Measurements from ENCODE around the gene FLOT1. TPM values are rescaled to one million over a fixed set of nuclear protein-coding genes. Genes with fewer than 3 reads are reported as not detected.
"Not testable (repeated sequence)": the region's sequence is repeated elsewhere in the genome, so short reads cannot be mapped to it uniquely, and the experiment has no call there.

FLOT1 gene
- total and polyA plus RNA-seq, 5 experiments from 2014 or later, result 74.1 to 98.4 (median 78.4) TPM

GRCh38 chr6:30717845-30718720 lies 24.4 kb downstream of the FLOT1 start:
- Mint-ChIP-seq H3K4me1 (peaks cover 36 to 60% (median 57%) of the 10 kb centered on the region in 4 donors), H3K27ac (peak overlapping the region; percentile 97 to 100 (median 99))

DNA sequence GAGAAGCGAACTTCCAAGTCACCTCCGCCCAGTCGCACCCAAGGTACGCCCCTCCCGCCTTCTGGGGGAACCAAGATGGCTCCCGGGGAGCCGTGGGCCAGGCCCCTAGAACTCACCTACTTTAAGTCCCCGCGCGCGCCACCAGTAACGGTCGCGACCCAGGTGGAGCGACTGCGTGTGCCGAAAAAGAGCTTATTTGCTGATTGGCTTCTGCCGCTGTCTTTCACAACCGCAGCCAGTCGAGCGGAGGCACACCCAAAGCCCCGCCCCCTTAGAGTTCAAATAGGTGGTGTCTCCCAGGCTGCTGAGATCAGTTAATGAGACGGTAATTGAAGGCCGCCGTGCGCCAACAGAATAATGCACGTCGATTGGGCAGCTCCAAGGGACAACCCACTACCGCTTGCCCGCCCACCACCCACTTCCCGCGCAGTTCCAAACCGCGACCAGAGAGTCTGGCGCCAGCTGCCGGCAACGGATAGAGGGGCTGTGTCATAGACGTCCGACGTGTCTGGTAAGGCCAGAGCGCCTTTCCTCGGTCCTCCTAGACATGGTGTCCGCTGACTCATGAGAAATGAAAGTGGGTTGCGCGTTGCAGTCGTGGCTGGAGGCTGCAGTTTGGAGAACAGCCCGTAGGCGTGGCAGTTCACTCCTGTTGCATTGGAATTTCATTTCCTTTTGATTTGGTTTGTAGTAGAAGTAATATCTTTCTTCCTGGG lies 25.2 kb downstream of the FLOT1 start, which contains the start of gene MDC1:
TSS of gene MDC1 (minus strand) at position 153 of the 716 bp plus-strand sequence. CDS start 2,106 bp downstream, outside the sequence.
- peaks cover 33 to 59% (median 57%) of the 10 kb centered on the region in 4 donors for H3K4me1 Mint-ChIP-seq
- DNase-seq, result peak; percentile 91 to 100 (median 98)
- peaks cover 0 to 35% (median 19%) of the 10 kb centered on the region in 3 donors for H3K36me3 Mint-ChIP-seq
- H3K9me3 Mint-ChIP-seq, result no peaks in the 10 kb centered on the region
- H3K27ac Mint-ChIP-seq, result peak within 1 kb of the TSS; percentile 97 to 100 (median 99)
- POLR2A ChIA-PET, result interaction anchor here (0.5 to 14.3 kb wide), 26 partner anchors 12 to 651 kb away, joined by 3 to 594 read pairs (median 4); partner anchors contain the start of genes ABCF1, DHX16, GNL1 and MRPS18B
- peak; percentile 75 to 80 for ATAC-seq
- peak within 1 kb of the TSS; percentile 87 to 99 (median 97) for H3K4me3 Mint-ChIP-seq
- H3K27me3 Mint-ChIP-seq, result no peaks in the 10 kb centered on the region

More at GRCh38 chr6:30717845-30718720, 24.4 kb downstream of the FLOT1 start:
- POLR2A ChIA-PET, result interaction anchor here (0.5 to 14.3 kb wide), 22 partner anchors 12 to 376 kb away, joined by 3 to 594 read pairs (median 5); partner anchors contain the start of genes ABCF1, DHX16, GNL1 and MRPS18B
- not testable (repeated sequence) for DNase-seq, ATAC-seq, H3K27me3 Mint-ChIP-seq, H3K9me3 Mint-ChIP-seq
- Mint-ChIP-seq H3K36me3 (peaks cover 0 to 35% (median 17%) of the 10 kb centered on the region in 3 donors), H3K4me3 (peak overlapping the region; percentile 87 to 99 (median 97))

GRCh38 chr6:30716879-30717128 lies 25.7 kb downstream of the FLOT1 start:
- no peaks in the 10 kb centered on the region for H3K27me3 Mint-ChIP-seq
- H3K9me3 Mint-ChIP-seq, result no peaks in the 10 kb centered on the region
- peak overlapping the region; percentile 97 to 100 (median 99) for H3K27ac Mint-ChIP-seq
- POLR2A ChIA-PET, result interaction anchor here (0.6 to 14.3 kb wide), 22 partner anchors 11 to 650 kb away, joined by 3 to 594 read pairs (median 5); partner anchors contain the start of genes ABCF1, DHX16, GNL1 and MRPS18B
- DNase-seq, result no peak
- peaks cover 35 to 59% (median 57%) of the 10 kb centered on the region in 4 donors for H3K4me1 Mint-ChIP-seq
- peaks cover 0 to 40% (median 24%) of the 10 kb centered on the region in 3 donors for H3K36me3 Mint-ChIP-seq
- peak overlapping the region; percentile 87 to 99 (median 97) for H3K4me3 Mint-ChIP-seq
- no peak for ATAC-seq

GRCh38 chr6:30714263-30714662 lies 28.2 kb downstream of the FLOT1 start:
- peaks cover 30 to 52% (median 48%) of the 10 kb centered on the region in 4 donors for H3K4me1 Mint-ChIP-seq
- no peak overlapping the region for H3K27ac Mint-ChIP-seq

GRCh38 chr6:30712441-30712945 lies 30.0 kb downstream of the FLOT1 start:
- Mint-ChIP-seq H3K27ac (peak overlapping the region in 3 of 10 donors; percentile 56 to 83 (median 70)), H3K4me1 (peaks cover 32 to 43% (median 39%) of the 10 kb centered on the region in 4 donors)
- POLR2A ChIA-PET, result interaction anchor here (1.0 to 14.3 kb wide), 5 partner anchors 9 to 88 kb away, joined by 3 to 594 read pairs (median 4); partner anchors contain the start of gene DHX16

More at GRCh38 chr6:30714263-30714662, 28.2 kb downstream of the FLOT1 start:
- Mint-ChIP-seq H3K9me3 (no peaks in the 10 kb centered on the region), H3K36me3 (peaks cover 0 to 54% (median 24%) of the 10 kb centered on the region in 3 donors), H3K27me3 (no peaks in the 10 kb centered on the region), H3K4me3 (no peak overlapping the region)
- DNase-seq, result no peak
- POLR2A ChIA-PET, result interaction anchor here (14.3 kb wide), 1 partner anchor 36 kb away, joined by 594 read pairs; the partner anchor contains the start of gene DHX16
- no peak for ATAC-seq

GRCh38 chr6:30711758-30712380 lies 30.6 kb downstream of the FLOT1 start:
- Mint-ChIP-seq H3K4me3 (peak overlapping the region in 3 of 10 donors; percentile 26 to 36 (median 34)), H3K36me3 (peaks cover 6 to 72% (median 28%) of the 10 kb centered on the region in 3 donors), H3K4me1 (peaks cover 31 to 37% (median 33%) of the 10 kb centered on the region in 4 donors), H3K27me3 (no peaks in the 10 kb centered on the region), H3K9me3 (no peaks in the 10 kb centered on the region), H3K27ac (peak overlapping the region in 6 of 10 donors; percentile 26 to 83 (median 60))
- DNase-seq, result no peak
- ATAC-seq, result no peak
- POLR2A ChIA-PET, result interaction anchor here (0.6 to 14.3 kb wide), 6 partner anchors 8 to 89 kb away, joined by 3 to 594 read pairs (median 4); partner anchors contain the start of gene DHX16

More at GRCh38 chr6:30712441-30712945, 30.0 kb downstream of the FLOT1 start:
- Mint-ChIP-seq H3K4me3 (peak overlapping the region in 1 of 10 donors; percentile 34), H3K36me3 (peaks cover 6 to 66% (median 25%) of the 10 kb centered on the region in 3 donors), H3K9me3 (no peaks in the 10 kb centered on the region), H3K27me3 (no peaks in the 10 kb centered on the region)
- ATAC-seq, result no peak
- DNase-seq, result no peak

DNA sequence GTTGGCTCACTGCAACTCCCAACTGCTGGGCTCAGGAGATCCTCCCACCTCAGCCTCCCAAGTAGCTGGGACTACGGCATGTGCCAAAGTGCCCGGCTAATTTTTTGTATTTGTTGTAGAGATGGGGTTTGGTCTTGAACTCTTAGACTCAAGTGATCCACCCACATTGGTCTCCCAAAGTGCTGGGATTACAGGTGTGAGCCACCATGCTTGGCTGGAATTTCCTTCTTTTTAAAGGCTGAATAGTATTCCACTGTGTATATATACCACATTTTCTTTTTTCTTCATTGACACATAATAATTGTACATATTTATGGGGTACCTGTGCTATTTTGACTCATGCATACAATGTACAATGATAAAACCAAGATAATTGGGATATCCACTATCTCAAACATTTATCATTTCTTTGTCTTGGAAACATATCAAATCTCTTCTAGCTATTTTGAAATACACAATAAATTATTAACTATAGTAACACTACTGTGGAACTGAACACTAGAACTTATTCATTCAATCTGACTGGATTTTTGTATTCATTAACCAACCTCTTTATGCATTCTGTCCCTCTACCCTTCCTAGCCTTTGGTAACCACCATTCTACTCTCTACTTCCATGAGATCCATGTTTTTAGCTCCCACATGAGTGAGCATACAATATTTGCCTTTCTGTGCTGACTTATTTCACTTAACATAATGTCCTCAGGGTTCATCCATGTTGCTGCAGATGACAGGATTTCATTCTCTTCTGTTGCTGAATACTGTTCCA lies 33.2 kb downstream of the FLOT1 start:
- Mint-ChIP-seq H3K27ac (peak overlapping the region in 1 of 10 donors; percentile 46), H3K9me3 (no peaks in the 10 kb centered on the region), H3K27me3 (no peaks in the 10 kb centered on the region), H3K36me3 (peaks cover 6 to 81% (median 35%) of the 10 kb centered on the region in 3 donors), H3K4me3 (no peak overlapping the region), H3K4me1 (peaks cover 15 to 26% (median 21%) of the 10 kb centered on the region in 4 donors)
- ATAC-seq (no peak), DNase-seq (no peak)
- POLR2A ChIA-PET, result interaction anchor here (0.6 to 1.0 kb wide), 4 partner anchors 10 to 102 kb away, joined by 3 to 6 read pairs (median 3); no protein-coding TSS in a partner anchor

DNA sequence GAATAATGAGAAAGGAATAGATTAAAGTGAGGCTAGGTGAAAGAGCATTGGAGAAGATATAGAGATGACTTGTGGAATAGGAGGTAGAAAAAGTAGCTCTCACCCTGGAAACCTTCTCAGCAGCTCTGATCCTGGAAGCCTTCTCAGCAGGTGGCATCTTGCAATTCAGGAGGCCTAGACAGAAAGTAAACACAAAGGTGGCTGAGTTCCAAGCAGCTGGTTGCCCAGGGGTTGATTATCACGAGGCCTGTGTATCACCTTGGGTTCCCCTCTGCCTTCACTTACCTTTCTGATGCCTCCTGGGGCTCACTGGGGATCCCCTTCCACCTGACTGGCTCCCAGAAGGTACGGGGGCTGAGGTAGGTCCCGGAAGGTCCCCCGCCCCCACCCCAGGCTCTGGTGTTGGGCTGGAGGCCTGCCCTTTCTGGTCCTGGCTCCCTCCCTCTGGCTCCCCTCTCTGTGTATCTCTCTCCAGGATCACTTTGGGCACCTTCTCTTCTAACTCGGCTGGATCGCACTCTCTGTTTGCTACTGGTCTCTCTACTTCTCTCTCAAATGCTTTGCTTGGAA lies 35.1 kb downstream of the FLOT1 start:
- peak overlapping the region in 2 of 10 donors; percentile 26 to 73 for H3K27ac Mint-ChIP-seq
- peaks cover 6 to 79% (median 26%) of the 10 kb centered on the region in 3 donors for H3K36me3 Mint-ChIP-seq
- H3K9me3 Mint-ChIP-seq, result no peaks in the 10 kb centered on the region
- no peak overlapping the region for H3K4me3 Mint-ChIP-seq
- ATAC-seq (no peak), DNase-seq (peak in 1 of 10 donors; percentile 46)
- H3K4me1 Mint-ChIP-seq, result peaks cover 9 to 28% (median 16%) of the 10 kb centered on the region in 4 donors
- no peaks in the 10 kb centered on the region for H3K27me3 Mint-ChIP-seq
- POLR2A ChIA-PET, result interaction anchor here (3.8 kb wide), 1 partner anchor 10 kb away, joined by 21 read pairs; the partner anchor contains the start of gene MDC1

- no peaks in the 10 kb centered on the region for H3K27me3 Mint-ChIP-seq
- H3K9me3 Mint-ChIP-seq, result no peaks in the 10 kb centered on the region
- H3K4me1 Mint-ChIP-seq, result peaks cover 0 to 18% (median 10%) of the 10 kb centered on the region in 4 donors
- peaks cover 6 to 72% (median 20%) of the 10 kb centered on the region in 3 donors for H3K36me3 Mint-ChIP-seq
- peak in 1 of 10 donors; percentile 18 for DNase-seq
- POLR2A ChIA-PET, result interaction anchor here (0.5 to 3.8 kb wide), 5 partner anchors 9 to 232 kb away, joined by 3 to 21 read pairs (median 6); partner anchors contain the start of gene MDC1
- H3K4me3 Mint-ChIP-seq, result no peak overlapping the region
- ATAC-seq, result no peak
- H3K27ac Mint-ChIP-seq, result peak overlapping the region in 3 of 10 donors; percentile 58 to 70 (median 66)
Measured at GRCh38 chr6:30705620-30706019, 36.9 kb downstream of the FLOT1 start.

GRCh38 chr6:30703821-30704220 lies 38.7 kb downstream of the FLOT1 start:
- Mint-ChIP-seq H3K4me1 (peaks cover 0 to 18% (median 10%) of the 10 kb centered on the region in 4 donors), H3K4me3 (no peak overlapping the region), H3K9me3 (no peaks in the 10 kb centered on the region), H3K36me3 (peaks cover 6 to 81% (median 20%) of the 10 kb centered on the region in 3 donors), H3K27ac (peak overlapping the region in 2 of 10 donors; percentile 32 to 58), H3K27me3 (no peaks in the 10 kb centered on the region)
- no peak for ATAC-seq
- no peak for DNase-seq
- POLR2A ChIA-PET, result interaction anchor here (1.0 to 3.8 kb wide), 4 partner anchors 9 to 19 kb away, joined by 3 to 21 read pairs (median 9); partner anchors contain the start of gene MDC1

Data from naive thymus-derived CD8-positive, alpha-beta T cell (primary cell).